ENCODE measurements around the gene PSMA7.
"Not testable (repeated sequence)": the region's sequence is repeated elsewhere in the genome, so short reads cannot be mapped to it uniquely, and the experiment has no call there.

GRCh38 chr20:62148383-62148782 is 5.2 kb upstream of the PSMA7 start:
- not testable (repeated sequence) for TF ChIP-seq FOXP2 (optimal IDR thresholded peaks at IDR 0.05; ENCODE audit: control extremely low read depth, extremely low read length, insufficient read depth); POLR2AphosphoS5 (IDR thresholded peaks at IDR 0.05; ENCODE audit: borderline replicate concordance, low read depth, low read length)
